ENCODE measurements around the gene INSYN2B. TPM values are rescaled to one million over a fixed set of nuclear protein-coding genes. Genes with fewer than 3 reads are reported as not detected.
A peak's percentile ranks its signal among the peaks of the same experiment; 100 is the strongest.

The INSYN2B gene
- total and polyA plus RNA-seq, 2 of the 4 experiments (the other 2 are of a cell fraction), result 9.1 to 33.5 TPM

GRCh38 chr5:169871826-169872490 lies 108.3 kb downstream of the INSYN2B start:
- ChIA-PET POLR2A (ENCODE audit: unreplicated experiment) (no interaction called here), CTCF (no interaction called here)
- TF ChIP-seq CTCF (conservative IDR thresholded peaks at IDR 0.05; ENCODE audit: low read depth, low read length) (no peak), POLR2A (IDR thresholded peaks at IDR 0.05; ENCODE audit: low read depth, low read length) (no peak), MAFK (IDR thresholded peaks at IDR 0.05; ENCODE audit: low read depth, low read length) (no peak), NFE2L2 (IDR thresholded peaks at IDR 0.05; ENCODE audit: low read depth, low read length) (no peak), CHD1 (IDR thresholded peaks at IDR 0.05; ENCODE audit: low read depth, low read length) (no peak), RCOR1 (IDR thresholded peaks at IDR 0.05; ENCODE audit: insufficient replicate concordance, low read length) (no peak), RAD21 (IDR thresholded peaks at IDR 0.05; ENCODE audit: low read length) (no peak), BHLHE40 (IDR thresholded peaks at IDR 0.05; ENCODE audit: low read depth, low read length) (no peak), MXI1 (IDR thresholded peaks at IDR 0.05; ENCODE audit: borderline replicate concordance, low read depth, low read length) (no peak), RFX5 (IDR thresholded peaks at IDR 0.05; ENCODE audit: low read depth, low read length) (no peak), FOS (IDR thresholded peaks at IDR 0.05; ENCODE audit: low read depth, low read length) (no peak), SMC3 (IDR thresholded peaks at IDR 0.05; ENCODE audit: low read depth, low read length) (no peak), CEBPB (IDR thresholded peaks at IDR 0.05; ENCODE audit: low read depth, low read length) (no peak)
- TF ChIP-seq, protein P1, sequence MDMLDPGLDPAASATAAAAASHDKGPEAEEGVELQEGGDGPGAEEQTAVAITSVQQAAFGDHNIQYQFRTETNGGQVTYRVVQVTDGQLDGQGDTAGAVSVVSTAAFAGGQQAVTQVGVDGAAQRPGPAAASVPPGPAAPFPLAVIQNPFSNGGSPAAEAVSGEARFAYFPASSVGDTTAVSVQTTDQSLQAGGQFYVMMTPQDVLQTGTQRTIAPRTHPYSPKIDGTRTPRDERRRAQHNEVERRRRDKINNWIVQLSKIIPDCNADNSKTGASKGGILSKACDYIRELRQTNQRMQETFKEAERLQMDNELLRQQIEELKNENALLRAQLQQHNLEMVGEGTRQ (IDR thresholded peaks at IDR 0.05; ENCODE audit: low read depth, low read length), result no peak
- TF ChIP-seq, protein P2, sequence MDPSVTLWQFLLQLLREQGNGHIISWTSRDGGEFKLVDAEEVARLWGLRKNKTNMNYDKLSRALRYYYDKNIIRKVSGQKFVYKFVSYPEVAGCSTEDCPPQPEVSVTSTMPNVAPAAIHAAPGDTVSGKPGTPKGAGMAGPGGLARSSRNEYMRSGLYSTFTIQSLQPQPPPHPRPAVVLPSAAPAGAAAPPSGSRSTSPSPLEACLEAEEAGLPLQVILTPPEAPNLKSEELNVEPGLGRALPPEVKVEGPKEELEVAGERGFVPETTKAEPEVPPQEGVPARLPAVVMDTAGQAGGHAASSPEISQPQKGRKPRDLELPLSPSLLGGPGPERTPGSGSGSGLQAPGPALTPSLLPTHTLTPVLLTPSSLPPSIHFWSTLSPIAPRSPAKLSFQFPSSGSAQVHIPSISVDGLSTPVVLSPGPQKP (IDR thresholded peaks at IDR 0.05; ENCODE audit: borderline replicate concordance, low read depth, low read length), result no peak
- H3K79me1 ChIP-seq (ENCODE audit: low read depth in 1 of 2, low read length in 2 of 2), result peaks cover 0 to 11% of the 10 kb centered on the region in 2 experiments; a peak in 1 of 4 replicates
- no peak overlapping the region for H3K4me2 ChIP-seq (ENCODE audit: low read depth, low read length)
- H4K8ac ChIP-seq (ENCODE audit: low read depth in 2 of 2, low read length in 2 of 2), result no peak overlapping the region
- peaks cover 7% of the 10 kb centered on the region for H3K4me1 ChIP-seq (ENCODE audit: control insufficient read depth, insufficient read depth, low read length)
- no peak overlapping the region for H3K4me3 ChIP-seq (ENCODE audit: insufficient read depth, low read depth, low read length)
- H3K9me3 ChIP-seq (ENCODE audit: control insufficient read depth, insufficient read depth, low read length), result no peaks in the 10 kb centered on the region
- no peak overlapping the region for H3K27ac ChIP-seq (ENCODE audit: insufficient read depth, low read length)
- 0 out of 2 replicates have a peak overlapping the region, but pooled peaks have one; percentile 44 for H3K14ac ChIP-seq (replicated peaks; ENCODE audit: low read depth, low read length)
- in situ Hi-C loops (cut with MboI; ENCODE audit: low sequenced_read_pairs) (no loop called here), intact Hi-C loops (cut with micrococcal nuclease) (no loop called here), dilution Hi-C loops (cut with HindIII; ENCODE audit: low sequenced_read_pairs, unreplicated experiment) (no loop called here)
- no peak overlapping the region for H2BK5ac ChIP-seq (ENCODE audit: low read depth, low read length, poor library complexity, severe bottlenecking)
- no peak overlapping the region for H2AK9ac ChIP-seq (replicated peaks; ENCODE audit: low read depth, low read length, poor library complexity)
- no peak overlapping the region for H2AFZ ChIP-seq (replicated peaks; ENCODE audit: low read length, poor library complexity)
- H4K91ac ChIP-seq (ENCODE audit: insufficient read depth, low read depth, low read length), result no peak overlapping the region
- no peak overlapping the region for H3K56ac ChIP-seq (ENCODE audit: extremely low read depth, insufficient read depth, low read length)
- DNase-seq (no peak), ATAC-seq (ENCODE audit: low read depth) (no peak)
- 0 out of 2 replicates have a peak, but pooled peaks cover 3% of the 10 kb centered on the region for H3K9me1 ChIP-seq (ENCODE audit: insufficient read depth, low read length)
- H3K18ac ChIP-seq (ENCODE audit: low read depth, low read length), result no peak overlapping the region
- no peak overlapping the region for H2BK20ac ChIP-seq (ENCODE audit: low read depth, low read length)
- no TSS peak for BruUV-seq (replicated peaks)
- no peak overlapping the region for H2AK5ac ChIP-seq (ENCODE audit: low read depth, low read length)
- no peaks in the 10 kb centered on the region for H4K20me1 ChIP-seq (ENCODE audit: insufficient read depth, low read length)
- no peak overlapping the region for H2BK120ac ChIP-seq (ENCODE audit: low read depth, low read length)
- no peak overlapping the region for H3K4ac ChIP-seq (ENCODE audit: low read depth, low read length)
- no peaks in the 10 kb centered on the region for H3K36me3 ChIP-seq (ENCODE audit: control insufficient read depth, insufficient read depth, low read length)
- H2BK15ac ChIP-seq (ENCODE audit: low read depth, low read length), result no peak overlapping the region
- H3K9ac ChIP-seq (ENCODE audit: low read depth, low read length), result no peak overlapping the region
- no peak overlapping the region for H3K23ac ChIP-seq (ENCODE audit: low read depth, low read length)
- no peaks in the 10 kb centered on the region for H3K27me3 ChIP-seq (ENCODE audit: control insufficient read depth, insufficient read depth, low read length)
- 62% methylated on average over 2 of the region's 5 CpGs; no CpG with 5 or more reads in 1 of the 2 experiments for WGBS, 2 experiments (ENCODE audit: extremely low coverage in 2 of 2, insufficient read length in 1 of 2)
- H4K5ac ChIP-seq (ENCODE audit: low read depth, low read length), result no peak overlapping the region
